NB4 (cell line): ENCODE data around the gene CDK17.

ENCODE experiments used
- POLR2A ChIP-seq: IDR thresholded peaks from 2 replicates; pipeline ENCODE4 v1.6.1; 2011; ENCODE audit warnings: mild to moderate bottlenecking; ENCODE audit not compliant: insufficient read length; ENCODE audit errors: extremely low read depth
- TF ChIP-seq, protein P1 (sequence below): IDR thresholded peaks from one replicate; pipeline ENCODE4 v1.5.1; 2012; ENCODE audit warnings: low read depth, low read length
- TF ChIP-seq, protein P2 (sequence below): IDR thresholded peaks from 2 replicates; pipeline ENCODE4 v1.6.1; 2011; ENCODE audit warnings: low read depth, low read length

DNA sequence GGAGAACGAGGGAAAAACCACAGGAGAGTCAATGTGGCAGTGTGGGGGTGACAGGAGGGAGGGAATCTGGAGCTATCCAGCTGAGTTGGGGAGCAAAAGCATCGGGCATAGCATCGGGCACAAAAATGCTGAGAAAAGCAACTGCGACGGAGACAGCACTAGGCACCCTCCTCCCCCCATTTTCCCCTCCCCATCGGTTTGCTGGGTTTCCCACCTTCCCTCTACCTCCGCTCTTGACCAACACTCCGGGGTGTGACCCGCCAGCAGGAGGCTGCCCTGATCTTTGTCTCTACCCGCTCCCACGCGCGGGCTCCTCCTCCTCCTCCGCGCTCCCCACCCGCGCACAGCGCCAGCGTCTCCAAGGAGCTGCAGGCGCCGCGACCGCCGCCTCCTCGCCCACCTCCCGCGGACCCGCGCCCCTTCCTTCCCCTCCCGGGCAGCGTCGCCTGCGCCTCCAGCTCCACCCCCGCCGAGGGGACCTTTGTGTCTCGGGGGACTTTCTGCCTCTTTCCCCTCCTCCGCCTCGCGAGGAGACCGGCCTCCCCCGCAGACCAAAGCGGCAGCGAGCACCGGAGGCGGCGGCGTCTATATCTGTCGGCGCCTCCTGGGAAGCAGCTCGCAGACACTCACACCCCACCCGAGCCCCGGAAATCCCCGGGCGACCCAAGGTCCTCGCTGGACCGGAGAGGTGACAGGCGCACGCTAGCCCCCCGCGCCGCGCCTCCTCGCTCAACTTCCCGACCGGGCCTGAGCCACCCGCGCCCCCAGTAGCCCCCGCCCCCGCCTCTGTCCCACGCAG lies 920 bp downstream of the CDK17 start:
- TF ChIP-seq, protein P1, sequence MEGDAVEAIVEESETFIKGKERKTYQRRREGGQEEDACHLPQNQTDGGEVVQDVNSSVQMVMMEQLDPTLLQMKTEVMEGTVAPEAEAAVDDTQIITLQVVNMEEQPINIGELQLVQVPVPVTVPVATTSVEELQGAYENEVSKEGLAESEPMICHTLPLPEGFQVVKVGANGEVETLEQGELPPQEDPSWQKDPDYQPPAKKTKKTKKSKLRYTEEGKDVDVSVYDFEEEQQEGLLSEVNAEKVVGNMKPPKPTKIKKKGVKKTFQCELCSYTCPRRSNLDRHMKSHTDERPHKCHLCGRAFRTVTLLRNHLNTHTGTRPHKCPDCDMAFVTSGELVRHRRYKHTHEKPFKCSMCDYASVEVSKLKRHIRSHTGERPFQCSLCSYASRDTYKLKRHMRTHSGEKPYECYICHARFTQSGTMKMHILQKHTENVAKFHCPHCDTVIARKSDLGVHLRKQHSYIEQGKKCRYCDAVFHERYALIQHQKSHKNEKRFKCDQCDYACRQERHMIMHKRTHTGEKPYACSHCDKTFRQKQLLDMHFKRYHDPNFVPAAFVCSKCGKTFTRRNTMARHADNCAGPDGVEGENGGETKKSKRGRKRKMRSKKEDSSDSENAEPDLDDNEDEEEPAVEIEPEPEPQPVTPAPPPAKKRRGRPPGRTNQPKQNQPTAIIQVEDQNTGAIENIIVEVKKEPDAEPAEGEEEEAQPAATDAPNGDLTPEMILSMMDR = no peak
- peak; percentile 46 for TF ChIP-seq POLR2A
- TF ChIP-seq, protein P2, sequence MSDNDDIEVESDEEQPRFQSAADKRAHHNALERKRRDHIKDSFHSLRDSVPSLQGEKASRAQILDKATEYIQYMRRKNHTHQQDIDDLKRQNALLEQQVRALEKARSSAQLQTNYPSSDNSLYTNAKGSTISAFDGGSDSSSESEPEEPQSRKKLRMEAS = no peak
